Embryonic facial prominence (tissue), 1 donor: ENCODE results near the gene NELFE.

Experiments used
- DNase-seq: peaks from one replicate; pipeline ENCODE4 v3.0.0-alpha.2; 2016; ENCODE audit errors: extremely low spot score

NELFE gene

GRCh38 chr6:31972709-31973350, 14.1 kb upstream of the NELFE start:
- no peak for DNase-seq

- DNase-seq = peak; percentile 96
Measured at GRCh38 chr6:31971993-31972708, 13.4 kb upstream of the NELFE start, which contains the start of gene DXO. Gene DXO, minus strand, starts transcription at chr6:31972138. Its CDS starts 463 bp downstream, at chr6:31971675.

- DNase-seq = no peak
Measured at GRCh38 chr6:31971279-31971992, 12.7 kb upstream of the NELFE start.

GRCh38 chr6:31970604-31971271, 12.0 kb upstream of the NELFE start:
- DNase-seq = no peak

- DNase-seq = no peak
Measured at GRCh38 chr6:31969712-31970603, 11.2 kb upstream of the NELFE start.

- DNase-seq = no peak
Measured at GRCh38 chr6:31968791-31969711, 10.3 kb upstream of the NELFE start.

- no peak for DNase-seq
Measured at GRCh38 chr6:31968326-31968725, 9.6 kb upstream of the NELFE start.

- DNase-seq = no peak
Measured at GRCh38 chr6:31967926-31968320, 9.2 kb upstream of the NELFE start.

GRCh38 chr6:31966997-31967925, 8.5 kb upstream of the NELFE start:
- no peak for DNase-seq

- no peak for DNase-seq
Measured at GRCh38 chr6:31966506-31966905, 7.7 kb upstream of the NELFE start.

GRCh38 chr6:31965700-31966099, 6.9 kb upstream of the NELFE start:
- DNase-seq = no peak

- DNase-seq = no peak
Measured at GRCh38 chr6:31963921-31964320, 5.2 kb upstream of the NELFE start.

- no peak for DNase-seq
Measured at GRCh38 chr6:31961616-31962015, 2.8 kb upstream of the NELFE start.

- no peak for DNase-seq
Measured at GRCh38 chr6:31958412-31958740, 395 bp downstream of the NELFE start.

- no peak for DNase-seq
Measured at GRCh38 chr6:31956796-31957195, 2.0 kb downstream of the NELFE start.

GRCh38 chr6:31954511-31954910, 4.3 kb downstream of the NELFE start:
- DNase-seq = no peak

GRCh38 chr6:31952890-31953289, 5.9 kb downstream of the NELFE start:
- no peak for DNase-seq

GRCh38 chr6:31952140-31952805, 6.5 kb downstream of the NELFE start:
- DNase-seq = no peak
